HG03060 (cell line): Measurements from ENCODE around the gene RGR.
"Not testable (repeated sequence)": the region's sequence is repeated elsewhere in the genome, so short reads cannot be mapped to it uniquely, and the experiment has no call there.

Experiments
- ATAC-seq: cut with Tn5 transposase; IDR thresholded peaks from one replicate; pipeline ENCODE4 v1.9.1; 2021; ENCODE audit warnings: low read depth, moderate number of reproducible peaks; ENCODE audit not compliant: unreplicated experiment

Gene RGR

DNA sequence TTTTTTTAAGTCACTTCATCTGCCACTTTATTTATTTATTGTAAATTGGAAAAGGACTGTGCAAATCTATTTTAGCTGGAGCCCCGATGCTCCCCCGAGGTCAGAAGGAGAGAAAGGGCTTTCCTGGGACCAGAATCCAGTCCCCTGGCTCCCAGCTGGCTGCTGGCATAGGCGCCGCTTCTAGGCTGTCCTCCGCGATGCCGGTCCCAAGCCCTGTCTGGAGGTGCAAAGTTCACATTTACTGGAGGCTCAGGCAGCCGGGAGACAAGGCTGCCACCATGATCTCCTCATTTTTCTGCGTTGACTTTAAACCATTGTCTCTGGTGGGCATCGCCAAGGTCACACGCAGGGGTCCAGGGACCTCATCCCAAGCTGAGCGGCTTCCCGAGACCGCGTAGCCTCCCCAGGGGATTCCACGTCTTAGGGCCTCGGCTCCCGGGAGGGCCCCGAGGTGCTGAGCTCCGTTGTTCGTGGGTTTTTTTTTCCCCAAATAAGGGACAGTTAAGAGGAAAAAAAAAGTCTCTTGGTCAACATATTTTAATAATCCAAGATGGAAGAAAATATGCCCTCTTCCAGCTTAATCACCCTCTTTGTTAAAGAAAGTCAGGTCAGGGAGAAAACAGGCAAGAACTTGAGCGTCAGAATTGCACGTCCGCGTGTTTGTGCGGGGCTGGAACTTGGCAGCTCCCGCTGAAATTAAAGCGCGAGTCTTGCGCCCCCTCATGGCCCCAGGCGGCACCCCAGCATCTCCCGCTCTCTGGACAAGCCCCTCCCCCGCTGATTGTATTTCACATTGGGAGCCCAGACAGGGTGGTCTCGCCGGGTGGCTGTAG is 11.9 kb downstream of the RGR start:
- ATAC-seq = no peak

DNA sequence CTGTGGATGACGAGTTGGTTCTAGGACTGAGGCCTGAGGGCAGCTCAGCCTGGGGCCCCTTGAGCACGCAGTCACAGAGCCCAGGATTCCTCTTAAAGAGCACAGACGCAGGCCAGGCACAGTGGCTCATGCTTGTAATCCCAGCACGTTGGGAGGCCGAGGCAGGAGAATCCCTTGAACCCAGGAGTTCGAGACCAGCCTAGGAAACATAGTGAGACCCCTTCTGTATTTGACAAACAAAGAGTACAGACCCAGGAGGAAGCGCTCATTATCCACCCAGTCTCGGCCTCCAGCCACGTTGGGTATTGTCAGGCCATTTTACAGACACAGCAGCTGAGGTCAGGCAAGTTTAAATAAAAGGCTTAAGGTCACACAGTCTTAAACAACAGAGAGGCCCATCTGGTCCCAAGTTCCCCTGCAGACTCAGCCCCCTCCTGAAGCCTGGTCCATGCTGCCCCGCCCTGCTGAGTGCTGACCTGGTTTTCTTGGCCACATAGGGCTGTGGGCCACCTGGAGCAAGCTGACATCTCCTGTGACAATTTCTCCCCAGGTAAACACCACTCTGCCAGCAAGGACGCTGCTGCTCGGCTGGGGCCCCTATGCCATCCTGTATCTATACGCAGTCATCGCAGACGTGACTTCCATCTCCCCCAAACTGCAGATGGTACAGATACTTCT is 12.6 kb downstream of the RGR start:
- no peak for ATAC-seq

DNA sequence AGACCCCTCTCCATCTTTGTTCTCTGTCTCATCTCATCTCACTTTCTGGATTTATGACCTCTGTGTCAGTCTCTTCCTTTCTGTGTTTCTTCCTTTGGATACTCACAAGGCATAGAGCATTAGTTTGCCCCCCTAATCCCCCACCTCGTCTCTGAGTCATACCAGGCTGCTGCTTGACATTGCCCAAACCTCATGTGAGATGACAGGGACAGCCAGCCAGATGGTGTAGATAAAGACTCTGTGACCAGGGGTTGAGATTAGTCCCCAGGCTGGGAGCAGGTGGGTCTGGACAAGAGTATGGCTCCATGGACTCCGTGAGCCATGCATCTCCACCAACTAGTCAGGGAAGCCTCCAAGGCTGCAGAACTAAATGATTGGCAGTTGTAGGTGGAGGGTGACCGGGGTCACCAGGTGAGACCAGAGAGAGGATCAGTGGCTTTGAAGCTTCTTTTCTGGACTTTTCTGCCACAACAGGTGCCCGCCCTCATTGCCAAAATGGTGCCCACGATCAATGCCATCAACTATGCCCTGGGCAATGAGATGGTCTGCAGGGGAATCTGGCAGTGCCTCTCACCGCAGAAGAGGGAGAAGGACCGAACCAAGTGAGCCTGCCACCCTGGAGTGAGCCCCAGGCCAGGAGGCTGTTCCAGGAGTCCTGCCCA is 13.3 kb downstream of the RGR start:
- no peak for ATAC-seq

DNA sequence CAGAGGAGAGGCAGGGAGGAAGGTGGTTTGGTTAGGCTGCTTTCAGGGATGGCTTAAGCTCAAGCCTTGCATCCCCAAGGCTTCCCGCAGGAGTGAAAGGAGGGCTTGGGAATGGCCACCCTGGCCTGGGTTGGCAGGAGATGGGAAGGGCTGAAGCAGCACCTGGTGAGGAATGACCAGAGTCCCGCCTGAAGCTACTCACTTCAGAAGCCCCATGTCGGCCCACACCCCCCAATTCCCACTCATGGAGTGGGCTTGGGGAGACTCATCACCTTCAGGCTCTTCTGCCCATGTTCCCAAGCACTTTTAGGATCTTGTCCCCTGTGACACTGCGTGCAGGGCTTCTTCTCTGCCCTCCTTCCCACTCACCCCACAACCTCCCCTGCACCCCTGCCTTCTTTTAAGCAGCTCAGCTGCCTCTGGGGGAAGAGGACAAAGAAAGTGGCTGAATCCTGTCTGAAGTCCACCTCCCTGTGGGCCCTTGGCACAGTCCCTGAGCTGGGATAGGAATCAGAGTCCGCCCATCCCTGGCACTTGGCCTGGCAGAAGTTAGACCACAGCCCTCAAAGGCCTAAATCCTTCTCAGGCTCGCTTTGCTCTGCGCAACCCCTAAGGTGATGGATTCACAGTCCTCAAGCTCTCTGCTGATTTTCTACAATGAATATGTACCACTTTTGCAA is 16.5 kb downstream of the RGR start:
- ATAC-seq = no peak

DNA sequence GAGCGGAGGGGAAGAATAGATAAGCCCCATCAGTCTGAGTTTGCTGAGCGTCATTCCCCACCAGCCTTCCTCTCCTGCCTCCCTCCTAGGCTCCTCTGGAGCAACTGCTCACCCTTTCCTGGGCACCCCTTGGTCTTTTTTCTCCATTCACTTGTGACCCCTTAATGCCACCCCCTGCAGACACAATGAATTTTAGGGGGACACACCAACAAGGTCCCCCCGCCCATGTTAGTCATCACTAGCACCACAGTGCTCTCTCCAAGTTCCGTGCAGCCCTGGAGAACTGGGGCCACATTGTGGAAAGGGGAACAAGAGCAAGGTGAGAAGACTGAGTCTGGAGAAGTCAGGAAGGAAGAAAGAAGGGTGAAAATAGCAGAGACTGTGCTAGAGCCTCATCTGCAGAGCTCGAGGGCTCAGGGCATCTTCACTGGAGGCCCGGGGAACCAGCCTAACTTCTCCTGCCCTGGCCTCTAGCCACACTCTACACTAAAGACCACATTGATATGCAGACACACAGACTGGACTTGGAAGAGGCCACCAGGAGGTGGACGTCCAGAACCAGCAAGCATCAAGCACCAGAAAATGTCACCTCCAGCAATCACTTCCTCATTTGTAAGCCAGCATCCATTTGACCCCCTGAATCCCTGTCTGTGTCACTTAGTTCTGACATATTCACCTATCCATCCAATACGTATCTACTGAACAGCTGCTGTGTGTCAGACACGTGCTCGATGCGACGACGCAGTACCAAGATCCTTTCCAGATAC is 17.5 kb downstream of the RGR start:
- no peak for ATAC-seq

DNA sequence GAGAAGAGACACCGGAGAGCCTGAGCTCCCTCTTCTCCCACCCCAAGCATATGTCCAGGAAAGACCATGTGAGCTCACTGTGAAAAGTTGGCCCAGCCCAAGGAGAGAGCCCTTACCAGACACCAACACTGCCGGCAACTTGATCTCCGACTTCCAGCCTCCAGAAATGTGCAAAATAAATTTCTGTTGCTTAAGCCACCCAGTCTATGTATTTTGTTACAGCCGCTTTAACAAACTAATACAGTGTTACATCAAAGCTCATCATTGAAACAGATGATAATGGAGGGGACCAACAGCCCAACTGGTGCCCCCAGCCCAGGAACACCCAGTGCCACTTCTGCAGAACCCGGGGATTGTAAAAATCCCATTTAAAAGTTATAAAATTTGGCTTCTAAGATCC is 18.9 kb downstream of the RGR start:
- ATAC-seq = no peak

DNA sequence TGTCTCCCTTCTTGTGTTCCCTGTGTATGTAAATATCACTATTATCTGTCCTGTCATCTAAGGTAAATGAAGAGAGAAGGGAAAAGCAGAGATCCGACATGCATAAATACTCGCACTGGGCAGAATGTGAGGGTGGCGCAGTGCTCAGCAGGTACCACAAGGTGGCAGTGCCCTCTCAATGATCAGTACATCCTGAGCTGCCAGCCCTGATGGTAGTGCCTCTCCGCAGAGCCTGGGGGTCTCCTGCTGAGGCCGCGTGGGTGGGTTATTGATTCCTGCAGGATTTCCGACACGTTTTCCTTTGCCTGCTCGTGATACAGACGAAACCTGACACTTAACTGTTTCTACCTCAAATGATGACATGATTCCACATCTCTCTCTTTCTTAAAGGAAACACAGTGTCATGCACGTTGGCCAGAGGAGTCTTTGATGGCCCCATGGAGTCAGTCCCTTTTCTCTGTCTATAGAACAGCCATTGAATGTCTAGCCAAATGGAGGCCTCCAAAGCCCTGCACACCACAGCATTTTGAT is 19.8 kb downstream of the RGR start:
- ATAC-seq = peak; percentile 67

DNA sequence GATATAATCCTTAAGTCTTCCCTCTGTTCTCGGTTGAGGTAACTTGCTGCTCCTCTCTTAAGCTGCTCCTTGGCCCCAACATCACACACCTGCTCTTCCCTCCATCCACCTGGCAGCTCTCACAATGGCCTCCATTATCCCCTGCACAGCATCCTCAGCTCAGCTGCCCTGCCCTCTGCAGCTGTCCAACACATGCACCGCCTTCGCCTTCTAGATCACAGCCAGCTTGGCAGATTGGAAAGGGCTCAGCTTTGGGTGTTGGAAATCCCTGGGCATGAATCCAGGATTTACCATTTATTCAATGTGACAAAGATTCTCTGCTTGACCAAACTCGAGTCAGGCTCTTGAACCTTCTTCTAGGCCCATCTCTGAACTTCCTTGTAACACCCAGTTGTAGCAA is 20.6 kb downstream of the RGR start:
- no peak for ATAC-seq

DNA sequence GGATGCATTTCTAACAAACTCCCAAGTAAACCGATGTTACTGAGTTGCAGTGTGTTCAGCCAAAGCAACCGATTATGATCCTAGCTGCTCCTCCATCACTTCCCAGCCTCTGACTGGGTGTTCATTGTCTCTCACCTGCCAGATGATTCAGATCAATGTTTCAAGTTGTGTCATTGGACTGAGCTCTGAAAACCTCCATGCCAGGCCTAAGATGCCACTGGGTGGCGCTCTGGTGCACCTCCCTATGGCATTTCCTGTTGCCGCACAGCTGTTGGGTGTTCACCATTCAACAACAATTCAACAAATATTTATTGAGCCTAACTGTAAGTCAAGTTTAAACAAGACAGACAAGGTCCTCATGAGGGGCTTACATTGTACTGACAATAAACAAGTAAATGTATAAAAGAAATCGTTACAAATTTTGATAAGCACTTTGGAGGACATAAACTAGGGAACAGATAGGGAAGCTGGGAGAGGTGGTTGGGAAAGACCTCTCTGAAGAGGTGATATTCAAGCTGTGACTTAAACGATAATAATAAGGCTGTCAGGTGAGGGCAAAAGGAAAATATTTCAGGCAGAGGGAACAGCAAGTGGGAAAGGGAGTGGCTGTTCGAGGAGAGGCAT is 22.8 kb downstream of the RGR start:
- ATAC-seq = peak; percentile 54

DNA sequence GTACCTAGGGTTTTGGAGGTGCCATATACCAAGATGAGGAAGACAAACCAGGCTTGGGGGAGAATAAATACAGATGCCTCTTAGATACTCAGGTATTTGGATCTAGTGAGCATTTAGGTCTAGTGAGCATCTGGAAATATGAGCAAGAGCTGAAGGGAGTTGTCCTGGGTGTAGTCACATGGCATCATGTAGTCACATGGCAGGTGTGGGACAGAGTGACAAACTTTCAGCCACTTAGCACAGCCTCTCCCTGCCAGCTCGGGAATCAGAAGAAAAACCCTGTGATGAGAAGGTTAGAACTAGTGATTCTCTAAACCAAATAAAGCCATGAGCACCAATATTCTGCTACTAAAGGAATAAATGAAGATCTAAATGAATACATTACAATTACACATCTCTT is 24.3 kb downstream of the RGR start:
- ATAC-seq = no peak

DNA sequence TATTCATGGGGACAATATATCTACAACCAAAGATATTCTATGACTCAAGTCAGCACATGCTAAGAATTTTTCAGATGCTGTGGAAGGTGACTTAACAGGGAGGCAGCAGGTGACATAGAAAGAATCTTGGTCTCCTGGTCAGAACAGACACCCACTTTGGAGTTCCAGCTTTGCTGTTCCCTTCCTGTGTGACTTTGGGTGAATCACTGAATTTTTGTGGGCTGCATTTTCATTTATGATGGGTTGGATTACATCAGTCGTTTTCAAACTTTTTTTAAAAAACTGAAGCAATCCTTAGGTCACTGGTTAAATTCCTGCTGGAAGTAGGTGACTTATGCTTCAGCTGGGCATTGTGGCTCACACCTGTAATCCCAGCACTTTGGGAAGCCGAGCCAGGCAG is 24.9 kb downstream of the RGR start:
- ATAC-seq = no peak

DNA sequence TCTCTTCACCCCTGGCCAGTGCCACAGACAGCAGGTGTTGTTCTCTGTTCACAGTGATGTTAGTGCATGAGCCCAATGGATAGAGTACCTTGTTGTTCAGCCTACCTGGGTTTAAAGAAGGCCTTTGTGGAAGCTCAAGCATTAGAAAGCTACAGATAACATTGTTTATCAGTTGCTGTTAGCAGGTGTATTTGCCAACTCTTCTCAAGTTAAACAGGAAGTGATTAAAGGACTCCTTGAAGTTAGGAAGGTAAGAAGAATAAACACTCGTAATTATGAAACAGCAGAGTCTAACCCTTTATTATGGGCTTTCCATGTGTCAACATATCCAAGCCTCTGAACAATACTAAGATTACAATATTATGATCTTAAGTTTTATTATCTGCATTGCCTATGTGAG is 25.9 kb downstream of the RGR start:
- no peak for ATAC-seq

DNA sequence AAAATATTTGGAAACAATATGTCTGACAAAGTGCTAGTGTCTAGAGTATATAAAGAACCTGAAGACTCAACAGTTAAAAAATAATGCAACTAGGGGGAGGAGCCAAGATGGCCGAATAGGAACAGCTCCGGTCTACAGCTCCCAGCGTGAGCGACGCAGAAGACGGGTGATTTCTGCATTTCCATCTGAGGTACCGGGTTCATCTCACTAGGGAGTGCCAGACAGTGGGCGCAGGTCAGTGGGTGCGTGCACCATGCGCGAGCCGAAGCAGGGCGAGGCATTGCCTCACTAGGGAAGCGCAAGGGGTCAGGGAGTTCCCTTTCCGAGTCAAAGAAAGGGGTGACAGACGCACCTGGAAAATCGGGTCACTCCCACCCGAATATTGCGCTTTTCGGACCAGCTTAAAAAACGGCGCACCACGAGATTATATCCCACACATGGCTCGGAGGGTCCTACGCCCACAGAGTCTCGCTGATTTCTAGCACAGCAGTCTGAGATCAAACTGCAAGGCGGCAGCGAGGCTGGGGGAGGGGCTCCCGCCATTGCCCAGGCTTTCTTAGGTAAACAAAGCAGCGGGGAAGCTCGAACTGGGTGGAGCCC is 35.1 kb downstream of the RGR start:
- ATAC-seq = not testable (repeated sequence)

DNA sequence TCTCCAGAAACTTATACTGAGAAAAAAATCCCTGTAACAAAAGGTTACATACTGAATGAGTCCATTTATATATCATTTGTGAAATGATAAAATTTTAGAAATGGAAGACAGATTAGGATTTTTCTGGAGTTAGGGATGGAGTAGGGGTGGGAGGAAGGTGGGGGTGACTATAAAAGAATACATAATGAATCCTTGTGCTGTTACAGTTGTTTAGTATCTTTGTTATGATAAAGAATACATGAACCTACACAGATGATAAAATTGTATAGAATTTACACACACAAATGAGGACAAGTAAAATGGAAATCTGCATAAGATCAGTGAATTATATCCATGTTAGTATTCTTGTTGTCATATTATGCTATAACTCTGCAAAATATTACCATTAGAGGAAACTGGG is 41.8 kb downstream of the RGR start:
- ATAC-seq = no peak

DNA sequence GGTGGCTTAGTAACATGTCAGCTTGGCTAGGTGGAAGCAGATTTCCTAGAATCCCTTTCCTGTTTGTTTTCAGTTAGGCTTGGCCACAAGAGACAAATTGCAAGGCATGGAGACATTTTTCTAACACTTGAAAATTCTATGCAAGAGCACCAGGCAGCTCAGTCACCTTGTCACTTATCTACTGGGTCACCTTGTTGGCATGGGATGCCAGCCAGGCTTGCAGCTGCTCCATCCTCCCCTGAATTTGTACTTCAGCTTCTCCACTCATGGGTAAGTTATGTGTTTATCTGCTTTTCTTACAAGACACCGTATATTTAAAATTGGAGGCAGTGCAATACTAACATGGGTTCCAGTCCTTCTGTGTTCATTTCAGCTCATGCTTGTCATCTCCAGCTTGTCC is 43.3 kb downstream of the RGR start:
- no peak for ATAC-seq

DNA sequence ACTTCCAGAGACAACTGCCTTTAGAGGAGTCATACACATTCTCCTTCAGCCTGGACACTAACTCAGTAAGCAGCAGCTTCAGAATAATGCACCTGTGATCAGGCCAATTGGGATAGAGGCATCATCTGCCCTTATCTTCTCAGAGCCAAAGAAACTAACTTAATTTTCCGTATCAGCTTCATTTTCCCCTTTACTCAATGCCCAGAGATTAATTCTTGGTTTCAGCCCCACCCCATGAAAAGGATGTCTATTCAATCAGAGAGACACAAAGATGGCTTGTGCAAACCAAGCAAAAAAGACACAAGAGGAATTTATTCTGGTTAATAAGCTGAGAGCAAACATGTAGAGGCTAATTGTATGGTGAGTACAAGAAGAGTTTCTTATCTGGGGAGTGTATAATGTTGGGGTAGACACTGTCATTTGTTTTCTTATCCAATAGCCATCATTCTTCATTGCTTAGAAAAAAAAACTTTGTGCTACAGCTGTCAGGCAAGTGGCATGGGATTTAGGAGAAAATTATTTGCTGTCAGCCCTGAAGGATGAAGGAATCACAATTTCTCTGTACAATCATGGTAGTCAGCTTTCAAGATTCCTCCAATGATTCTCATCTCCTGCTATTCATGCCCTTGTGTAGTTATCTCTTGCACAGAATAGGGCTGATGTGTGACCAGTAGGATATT is 44.8 kb downstream of the RGR start:
- no peak for ATAC-seq

DNA sequence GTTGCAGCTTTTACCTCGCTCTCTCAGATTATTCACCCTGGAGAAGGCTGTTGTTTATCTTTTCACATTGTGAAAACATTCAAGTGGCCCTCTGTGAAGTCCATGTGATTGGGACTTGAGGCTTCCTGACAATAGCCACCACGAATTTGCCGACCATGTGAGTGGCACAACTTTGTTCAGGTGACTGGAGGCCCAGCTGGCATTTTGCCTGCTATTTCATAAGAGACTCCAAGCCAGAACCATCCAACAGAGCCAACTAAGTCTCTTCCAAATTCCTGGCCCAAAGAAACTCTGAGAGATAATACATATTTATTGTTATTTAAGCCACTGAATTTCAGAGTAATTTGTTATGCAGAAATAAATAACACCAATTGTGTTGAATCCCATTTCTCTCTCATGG is 45.4 kb downstream of the RGR start:
- ATAC-seq = no peak

DNA sequence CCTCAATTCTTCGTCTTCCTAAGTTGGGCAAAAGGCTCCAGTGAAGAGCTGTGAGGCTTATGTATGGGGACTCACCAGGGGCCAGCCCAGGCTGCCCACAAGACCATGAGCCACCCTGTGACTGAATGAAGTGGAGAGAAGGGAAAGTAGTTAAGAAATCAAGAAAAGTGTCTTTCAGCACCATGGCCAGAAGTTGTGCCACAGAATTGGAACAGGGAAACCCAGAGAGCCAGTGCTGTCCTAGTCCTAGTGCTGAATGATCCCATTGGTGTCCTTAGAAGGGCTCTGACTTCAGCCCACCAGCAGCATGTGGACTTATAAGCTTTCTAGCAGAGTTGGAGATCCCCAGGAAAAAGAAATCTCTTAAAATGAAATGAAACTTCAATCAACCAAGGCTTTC is 46.5 kb downstream of the RGR start:
- no peak for ATAC-seq

DNA sequence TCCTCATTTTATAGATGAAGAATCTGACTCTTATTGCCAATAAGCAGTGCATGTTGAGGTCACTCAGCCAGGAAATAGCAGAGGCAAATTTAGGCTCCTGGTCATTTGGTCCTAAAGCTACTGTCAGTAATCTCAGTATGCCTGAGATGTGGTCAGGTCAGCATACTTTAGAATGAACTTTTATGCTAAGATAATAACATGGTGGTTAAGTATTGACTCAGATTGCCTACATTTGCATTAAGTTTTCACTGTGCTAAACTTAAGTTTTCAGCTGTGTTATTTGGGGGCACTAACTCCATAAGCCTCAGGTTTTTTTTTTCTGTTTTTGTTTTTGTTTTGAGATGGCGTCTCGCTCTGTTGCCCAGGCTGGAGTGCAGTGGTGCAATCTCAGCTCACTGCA is 47.6 kb downstream of the RGR start:
- ATAC-seq = peak; percentile 53
